Mesothelial cell of epicardium (in vitro differentiated cells): ENCODE measurements around the gene STAC. TPM values are rescaled to one million over a fixed set of nuclear protein-coding genes. Genes with fewer than 3 reads are reported as not detected.

Experiments
- DNase-seq, 2 experiments: peaks; one replicate each; pipeline ENCODE4 v3.0.0; 2021; ENCODE audit warnings: low spot score in 2 of 2; ENCODE audit not compliant: unreplicated experiment in 2 of 2
- H3K27ac Mint-ChIP-seq: 2 replicates; pipeline ENCODE4 v1.8.0; 2021; ENCODE audit warnings: mixed read lengths
- H3K27me3 Mint-ChIP-seq: 2 replicates; pipeline ENCODE4 v1.8.0; 2021; ENCODE audit warnings: low read depth, mixed read lengths
- H3K36me3 Mint-ChIP-seq: 2 replicates; pipeline ENCODE4 v1.8.0; 2021; ENCODE audit warnings: mixed read lengths
- H3K4me1 Mint-ChIP-seq: 2 replicates; pipeline ENCODE4 v1.8.0; 2021; ENCODE audit warnings: mixed read lengths
- H3K4me3 Mint-ChIP-seq: 2 replicates; pipeline ENCODE4 v1.8.0; 2021; ENCODE audit warnings: mild to moderate bottlenecking, moderate library complexity, mixed read lengths
- H3K9me3 Mint-ChIP-seq: 2 replicates; pipeline ENCODE4 v1.8.0; 2021; ENCODE audit warnings: mixed read lengths
- CTCF ChIP-seq: fragments of 200-600 bp; sonication (generic); IDR thresholded peaks from one replicate; pipeline ENCODE4 v1.5.0; 2021; ENCODE audit warnings: antibody characterized with exemption; ENCODE audit not compliant: unreplicated experiment
- total RNA-seq: library from RNA; stranded (reverse); gene quantifications from 3 replicates; pipeline ENCODE4 v1.2.1, GENCODE V29; 2021

STAC gene
- total RNA-seq, 1 donor from 2014 or later: 1.9 TPM

DNA sequence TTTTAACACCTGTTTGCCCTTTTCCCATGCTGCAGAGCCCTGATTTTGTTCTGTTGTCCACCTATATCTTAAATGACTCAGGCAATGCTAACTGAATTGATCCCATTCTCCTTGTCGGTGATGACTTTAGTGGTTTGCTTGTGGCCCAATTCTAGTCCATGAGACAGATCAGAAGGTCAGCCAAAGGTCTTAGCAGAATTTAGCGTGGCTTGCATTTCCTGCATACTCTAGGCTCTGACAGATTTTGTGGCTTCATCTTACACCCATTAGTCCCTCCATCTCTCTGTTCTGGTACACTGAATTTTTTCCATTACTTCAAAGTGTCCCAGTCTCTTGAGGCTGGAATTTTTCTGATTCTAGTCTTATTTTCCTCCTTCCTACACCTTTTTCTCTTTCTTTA lies 161.9 kb downstream of the STAC start:
- no peak for DNase-seq
- Mint-ChIP-seq H3K4me3 (no peak overlapping the region), H3K27me3 (peaks cover 22% of the 10 kb centered on the region), H3K4me1 (peaks cover 7% of the 10 kb centered on the region), H3K36me3 (no peaks in the 10 kb centered on the region), H3K9me3 (no peaks in the 10 kb centered on the region), H3K27ac (no peak overlapping the region)
- TF ChIP-seq CTCF: no peak

DNA sequence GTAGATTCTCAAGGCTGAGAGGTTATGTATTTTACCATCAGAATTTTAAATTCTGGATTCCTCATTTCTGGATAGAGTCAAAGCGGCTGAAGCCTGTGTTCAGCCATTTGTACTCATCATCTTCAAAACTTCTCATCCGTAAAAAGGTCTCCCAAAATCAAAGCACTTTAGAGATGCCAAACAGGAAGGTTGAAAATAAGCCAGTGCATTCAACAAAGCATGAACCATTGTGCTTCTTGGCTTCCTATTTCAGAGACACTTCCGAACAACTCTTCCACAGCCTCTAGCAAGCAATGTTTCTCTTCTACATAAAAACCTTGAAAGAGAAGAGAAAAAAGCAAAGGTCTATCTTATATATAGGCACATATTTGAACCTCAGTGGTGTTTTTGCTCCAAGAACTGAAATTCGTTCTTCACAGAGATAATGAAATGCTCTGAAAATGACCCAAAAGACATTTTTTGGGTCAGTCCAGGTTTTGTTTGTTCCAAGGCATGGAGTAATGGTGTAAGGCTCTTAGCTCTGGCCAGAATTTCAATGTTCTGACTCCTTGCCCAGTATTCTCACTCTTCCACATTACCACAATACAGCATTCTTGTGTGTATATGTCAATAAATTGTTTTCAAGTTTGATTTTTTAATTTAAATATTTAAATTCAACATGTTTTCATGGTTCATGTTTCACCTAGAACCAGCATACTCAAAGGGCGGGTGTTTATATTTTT lies 163.1 kb downstream of the STAC start:
- no peak for DNase-seq
- Mint-ChIP-seq H3K36me3 (no peaks in the 10 kb centered on the region), H3K27me3 (peaks cover 22% of the 10 kb centered on the region), H3K27ac (no peak overlapping the region), H3K4me1 (peaks cover 7% of the 10 kb centered on the region), H3K4me3 (no peak overlapping the region), H3K9me3 (peaks cover 6% of the 10 kb centered on the region)
- no peak for TF ChIP-seq CTCF

- DNase-seq: no peak
- Mint-ChIP-seq H3K27ac (no peak overlapping the region), H3K9me3 (peaks cover 14% of the 10 kb centered on the region), H3K4me1 (peaks cover 7% of the 10 kb centered on the region), H3K36me3 (no peaks in the 10 kb centered on the region), H3K4me3 (no peak overlapping the region), H3K27me3 (peaks cover 31% of the 10 kb centered on the region)
- no peak for TF ChIP-seq CTCF
Measured at GRCh38 chr3:36546226-36546625, 165.9 kb downstream of the STAC start.

GRCh38 chr3:36548712-36549111 lies 168.4 kb downstream of the STAC start:
- Mint-ChIP-seq H3K36me3 (no peaks in the 10 kb centered on the region), H3K27ac (no peak overlapping the region), H3K4me1 (peaks cover 7% of the 10 kb centered on the region), H3K9me3 (peaks cover 14% of the 10 kb centered on the region), H3K4me3 (no peak overlapping the region), H3K27me3 (peaks cover 19% of the 10 kb centered on the region)
- TF ChIP-seq CTCF: no peak
- DNase-seq: no peak

DNA sequence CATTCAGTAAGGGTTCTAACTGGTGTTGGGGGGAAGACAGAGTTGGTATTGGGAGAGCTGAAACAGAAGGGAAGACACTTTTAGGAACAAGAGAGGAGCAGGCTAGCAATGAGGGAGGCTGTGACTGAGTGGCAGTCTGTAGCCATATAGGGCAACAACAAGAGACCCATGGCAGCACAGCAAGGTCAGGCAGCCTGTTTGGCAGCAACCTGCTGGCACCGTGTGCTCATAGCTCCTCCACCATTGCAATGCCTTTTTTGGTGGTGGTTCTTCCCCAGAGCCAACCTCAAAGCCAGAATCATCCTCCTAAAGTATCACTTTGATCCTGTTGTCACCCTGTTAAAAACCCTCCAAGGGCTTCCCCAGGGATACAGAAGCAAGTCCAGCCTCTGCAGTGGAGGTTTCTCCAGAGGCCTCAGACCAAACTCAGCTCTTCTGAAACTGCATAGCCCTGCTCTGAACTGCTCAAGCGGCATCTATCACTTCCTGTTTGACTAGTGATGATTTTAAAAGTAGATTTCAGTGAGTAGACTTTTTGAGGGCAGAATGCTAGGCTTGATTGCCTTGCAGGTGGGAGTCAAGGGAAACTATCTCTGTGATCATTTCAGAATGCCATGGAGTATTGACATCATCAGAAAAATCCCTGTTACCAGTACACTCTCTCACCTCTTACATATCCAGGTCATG lies 176.9 kb downstream of the STAC start:
- no peak for TF ChIP-seq CTCF

More for the DNA sequence above, 176.9 kb downstream of the STAC start:
- Mint-ChIP-seq H3K27ac (no peak overlapping the region), H3K36me3 (no peaks in the 10 kb centered on the region), H3K9me3 (no peaks in the 10 kb centered on the region), H3K4me1 (peaks cover 26% of the 10 kb centered on the region), H3K4me3 (no peak overlapping the region), H3K27me3 (peaks cover 52% of the 10 kb centered on the region)
- DNase-seq: no peak
